Breast epithelium (tissue), 3 donors: Measurements from ENCODE around the gene TEN1.

ENCODE experiments used
- CTCF ChIP-seq, 3 donors: fragments of 450-650 bp; IDR thresholded peaks; one replicate each; pipeline ENCODE4 v1.5.1; 2016 to 2017; ENCODE audit warnings: antibody characterized with exemption in 3 of 3, mild to moderate bottlenecking in 3 of 3, moderate library complexity in 3 of 3
- POLR2A ChIP-seq: fragments of 450-650 bp; IDR thresholded peaks from one replicate; pipeline ENCODE4 v1.6.1; 2016; ENCODE audit warnings: antibody characterized with exemption, mild to moderate bottlenecking, moderate library complexity

- TF ChIP-seq CTCF (IDR thresholded peaks at IDR 0.05) (no peak), POLR2A (no peak)
These were observed 54.1 kb downstream of the TEN1 start for GRCh38 chr17:76033139-76033538.
